MM.1S (cell line): ENCODE results near the gene SP3.

Experiments
- DNase-seq: peaks from one replicate; pipeline ENCODE4 v3.0.0-alpha.2; 2015
- H2AFZ ChIP-seq: fragments of 300-600 bp; sonication (generic); 2 replicates; pipeline ENCODE4 v1.6.0; 2016; ENCODE audit warnings: antibody characterized with exemption, low read length
- H3F3A ChIP-seq: fragments of 300-600 bp; sonication (generic); 2 replicates; pipeline ENCODE4 v1.6.1; 2016; ENCODE audit warnings: mild to moderate bottlenecking, antibody characterized with exemption, low read length, moderate library complexity, mixed read lengths; ENCODE audit not compliant: insufficient read depth
- H3K27ac ChIP-seq: fragments of 300-600 bp; sonication (generic); 2 replicates; pipeline ENCODE4 v1.5.1; 2016; ENCODE audit warnings: mild to moderate bottlenecking, low read length
- H3K27me3 ChIP-seq: fragments of 300-600 bp; sonication (generic); replicated peaks from 2 replicates; pipeline ENCODE4 v1.6.0; 2016; ENCODE audit warnings: low read length; ENCODE audit not compliant: insufficient read depth
- H3K36me3 ChIP-seq: fragments of 300-600 bp; sonication (generic); replicated peaks from 2 replicates; pipeline ENCODE4 v1.6.1; 2016; ENCODE audit warnings: mild to moderate bottlenecking, low read length, mixed read lengths; ENCODE audit not compliant: insufficient read depth
- H3K4me1 ChIP-seq: fragments of 300-600 bp; sonication (generic); 2 replicates; pipeline ENCODE4 v1.6.1; 2016; ENCODE audit warnings: low read length, mixed read lengths
- H3K4me2 ChIP-seq: fragments of 300-600 bp; sonication (generic); 2 replicates; pipeline ENCODE4 v1.6.0; 2016; ENCODE audit warnings: low read depth, low read length
- H3K4me3 ChIP-seq: fragments of 300-600 bp; sonication (generic); 2 replicates; pipeline ENCODE4 v1.5.1; 2016; ENCODE audit warnings: low read length, mixed read lengths
- H3K79me2 ChIP-seq: fragments of 300-600 bp; sonication (generic); 2 replicates; pipeline ENCODE4 v1.6.1; 2016; ENCODE audit warnings: mixed run types, low read length, mixed read lengths
- H3K9ac ChIP-seq: fragments of 300-600 bp; sonication (generic); 2 replicates; pipeline ENCODE4 v1.6.1; 2016; ENCODE audit warnings: low read length, mixed read lengths
- H3K9me2 ChIP-seq: fragments of 300-600 bp; sonication (generic); replicated peaks from 2 replicates; pipeline ENCODE4 v1.6.1; 2016; ENCODE audit warnings: mild to moderate bottlenecking, low read length, mixed read lengths; ENCODE audit not compliant: insufficient read depth
- H3K9me3 ChIP-seq: fragments of 300-600 bp; sonication (generic); replicated peaks from 2 replicates; pipeline ENCODE4 v1.6.1; 2016; ENCODE audit warnings: mild to moderate bottlenecking, low read length, mixed read lengths; ENCODE audit not compliant: insufficient read depth
- H4K20me1 ChIP-seq: fragments of 300-600 bp; sonication (generic); 2 replicates; pipeline ENCODE4 v1.6.1; 2016; ENCODE audit warnings: mild to moderate bottlenecking, low read length, moderate library complexity, mixed read lengths; ENCODE audit not compliant: insufficient read depth
- CTCF ChIP-seq: fragments of 300-600 bp; sonication (generic); IDR thresholded peaks from 2 replicates; pipeline ENCODE4 v1.5.1; 2016; ENCODE audit warnings: antibody characterized with exemption, low read length, mixed read lengths
- EZH2 ChIP-seq: fragments of 300-600 bp; sonication (generic); optimal IDR thresholded peaks from 2 replicates; pipeline ENCODE3; 2017; ENCODE audit warnings: low read depth, mild to moderate bottlenecking, antibody characterized with exemption, low read length, mixed read lengths
- EZH2phosphoT487 ChIP-seq: fragments of 300-600 bp; sonication (generic); IDR thresholded peaks from 2 replicates; pipeline ENCODE4 v1.6.1; 2018; ENCODE audit warnings: antibody characterized with exemption, low read length

The SP3 gene

GRCh38 chr2:174003720-174004695, 38.8 kb upstream of the SP3 start:
- H2AFZ ChIP-seq = no peak overlapping the region
- no peaks in the 10 kb centered on the region for H3K4me1 ChIP-seq
- no peak overlapping the region for H3K9ac ChIP-seq
- no peak overlapping the region for H3K27ac ChIP-seq
- no peaks in the 10 kb centered on the region for H3F3A ChIP-seq
- no peaks in the 10 kb centered on the region for H3K27me3 ChIP-seq
- no peaks in the 10 kb centered on the region for H3K79me2 ChIP-seq
- H4K20me1 ChIP-seq = no peaks in the 10 kb centered on the region
- H3K36me3 ChIP-seq = no peaks in the 10 kb centered on the region
- no peak overlapping the region for H3K4me2 ChIP-seq
- no peak overlapping the region for H3K4me3 ChIP-seq
- no peaks in the 10 kb centered on the region for H3K9me3 ChIP-seq
- TF ChIP-seq CTCF (no peak), EZH2 (no peak), EZH2phosphoT487 (no peak)
- no peak for DNase-seq
- H3K9me2 ChIP-seq = no peaks in the 10 kb centered on the region

GRCh38 chr2:174002679-174003078, 37.5 kb upstream of the SP3 start:
- TF ChIP-seq EZH2phosphoT487 (no peak), EZH2 (no peak), CTCF (no peak)
- no peak overlapping the region for H3K9ac ChIP-seq
- no peak overlapping the region for H3K4me3 ChIP-seq
- no peaks in the 10 kb centered on the region for H3K36me3 ChIP-seq
- no peak overlapping the region for H3K4me2 ChIP-seq
- no peaks in the 10 kb centered on the region for H3K27me3 ChIP-seq
- H3K9me2 ChIP-seq = no peaks in the 10 kb centered on the region
- no peaks in the 10 kb centered on the region for H3F3A ChIP-seq
- DNase-seq = no peak
- H3K9me3 ChIP-seq = no peaks in the 10 kb centered on the region
- H4K20me1 ChIP-seq = no peaks in the 10 kb centered on the region
- no peaks in the 10 kb centered on the region for H3K79me2 ChIP-seq
- no peak overlapping the region for H2AFZ ChIP-seq
- peaks cover 8% of the 10 kb centered on the region for H3K4me1 ChIP-seq
- H3K27ac ChIP-seq = no peak overlapping the region

GRCh38 chr2:174001107-174001506, 35.9 kb upstream of the SP3 start:
- Histone ChIP-seq H3K4me2 (no peak overlapping the region), H3K27ac (no peak overlapping the region), H3K4me3 (no peak overlapping the region), H3K36me3 (no peaks in the 10 kb centered on the region), H3K9me3 (no peaks in the 10 kb centered on the region), H2AFZ (no peak overlapping the region), H3K4me1 (peaks cover 23% of the 10 kb centered on the region), H3K79me2 (no peaks in the 10 kb centered on the region), H3F3A (peaks cover 8% of the 10 kb centered on the region; the same call in 1 of the 2 replicates), H3K27me3 (no peaks in the 10 kb centered on the region), H3K9ac (no peak overlapping the region), H3K9me2 (no peaks in the 10 kb centered on the region), H4K20me1 (no peaks in the 10 kb centered on the region)
- no peak for DNase-seq
- TF ChIP-seq CTCF = no peak
- TF ChIP-seq EZH2 = no peak
- TF ChIP-seq EZH2phosphoT487 = no peak
